NCI-H524 treated with DMSO at 0.1 percent for 48 hours (cell line): ENCODE data around the gene HPSE2.

Experiments used
- DNase-seq: peaks from one replicate; lab custom pipeline; 2025; lab: John Stamatoyannopoulos, UW

HPSE2 gene

GRCh38 chr10:98411166-98411565, 824.5 kb downstream of the HPSE2 start:
- no peak for DNase-seq

- no peak for DNase-seq
Measured at GRCh38 chr10:98410759-98411158, 824.9 kb downstream of the HPSE2 start.

GRCh38 chr10:98410135-98410743, 825.4 kb downstream of the HPSE2 start:
- DNase-seq, result no peak

GRCh38 chr10:98408799-98409198, 826.9 kb downstream of the HPSE2 start:
- no peak for DNase-seq

GRCh38 chr10:98407744-98408241, 827.9 kb downstream of the HPSE2 start:
- DNase-seq, result no peak
